ENCODE data around the gene TRMT1.

Gene TRMT1

GRCh38 chr19:13091400-13092157 is 25.0 kb downstream of the TRMT1 start:
- no peak for DNase-seq (ENCODE audit: low spot score)

DNA sequence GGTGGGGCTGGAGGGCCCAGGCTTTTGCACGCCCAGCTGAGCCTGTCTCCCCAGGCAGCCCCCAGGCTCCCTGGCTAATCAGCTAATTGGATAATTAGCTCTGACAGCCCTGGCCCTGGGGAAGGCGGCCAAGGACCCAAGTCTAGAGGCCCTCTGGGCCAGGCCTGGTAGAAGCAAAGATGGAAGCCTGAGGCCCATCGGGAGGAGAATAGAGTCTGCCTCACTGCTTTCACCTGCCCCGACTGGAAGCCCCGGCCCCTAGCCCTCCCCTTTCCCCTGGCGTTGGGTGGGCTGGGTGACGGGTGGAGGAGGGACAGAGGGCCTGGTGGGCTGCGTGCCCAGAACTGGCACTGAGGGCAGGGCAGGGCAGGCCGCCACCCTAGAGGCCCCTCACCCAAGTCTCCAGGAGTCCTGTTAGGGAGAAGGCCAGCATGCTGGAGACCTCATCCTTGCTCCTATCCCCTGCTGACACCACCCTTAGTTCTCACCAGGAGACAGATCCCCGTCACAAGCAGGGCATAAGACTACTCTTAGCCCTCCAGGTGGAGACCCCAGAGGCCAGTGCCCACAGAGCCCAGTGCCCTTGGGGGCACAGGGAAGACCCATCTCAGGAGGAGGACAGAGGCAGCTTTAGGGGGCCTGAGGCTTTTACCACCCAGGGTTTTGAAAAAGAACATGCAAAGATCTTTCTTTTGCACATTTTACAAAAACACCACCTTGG is 25.9 kb downstream of the TRMT1 start:
- no peak for DNase-seq (ENCODE audit: low spot score)

- no peak for DNase-seq (ENCODE audit: low spot score)
Measured at GRCh38 chr19:13089857-13090507, 26.6 kb downstream of the TRMT1 start.

GRCh38 chr19:13089139-13089856 is 27.2 kb downstream of the TRMT1 start:
- DNase-seq (ENCODE audit: low spot score) = no peak

GRCh38 chr19:13087795-13088537 is 28.6 kb downstream of the TRMT1 start:
- no peak for DNase-seq (ENCODE audit: low spot score)

- no peak for DNase-seq (ENCODE audit: low spot score)
Measured at GRCh38 chr19:13087295-13087694, 29.2 kb downstream of the TRMT1 start.

DNA sequence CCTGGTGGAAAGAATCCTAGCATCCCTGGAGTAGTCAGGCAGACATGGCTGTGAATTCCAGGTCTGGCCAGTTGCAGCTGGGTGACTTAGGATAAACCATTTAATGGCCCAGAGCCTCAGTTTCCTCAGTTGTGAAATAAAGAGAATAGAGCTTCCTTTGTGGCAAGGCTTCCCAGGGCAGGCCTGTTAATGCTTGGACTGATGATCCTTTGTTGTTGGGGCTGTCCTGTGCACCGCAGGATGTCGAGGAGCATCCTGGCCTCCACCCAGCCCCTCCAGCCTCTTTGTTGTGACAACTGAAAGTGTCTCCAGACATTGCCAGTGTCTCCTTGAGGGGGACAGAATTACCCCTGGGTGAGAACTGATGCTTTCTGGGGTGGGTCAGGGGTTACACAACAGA is 30.2 kb downstream of the TRMT1 start:
- no peak for DNase-seq (ENCODE audit: low spot score)

DNA sequence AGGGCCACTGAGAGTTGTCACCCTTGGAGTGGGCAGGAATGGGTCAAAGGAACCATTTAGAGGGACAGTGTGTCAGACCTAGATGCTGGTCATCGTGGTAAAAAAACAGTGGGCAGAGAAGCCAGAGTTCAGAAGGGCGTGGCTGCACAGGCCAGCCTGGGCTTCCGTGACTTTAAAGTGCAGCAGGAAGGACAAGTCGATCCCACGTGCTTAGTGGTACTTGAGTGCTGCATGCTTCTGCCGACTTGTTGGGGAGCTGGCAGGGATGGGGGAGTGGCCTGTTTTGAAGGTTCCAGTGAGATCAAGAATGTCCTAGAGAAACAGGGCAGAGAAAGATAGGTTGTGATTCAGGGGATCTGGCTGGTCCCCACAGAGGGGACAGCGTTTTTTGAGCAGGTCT is 30.9 kb downstream of the TRMT1 start:
- DNase-seq (ENCODE audit: low spot score) = no peak

DNA sequence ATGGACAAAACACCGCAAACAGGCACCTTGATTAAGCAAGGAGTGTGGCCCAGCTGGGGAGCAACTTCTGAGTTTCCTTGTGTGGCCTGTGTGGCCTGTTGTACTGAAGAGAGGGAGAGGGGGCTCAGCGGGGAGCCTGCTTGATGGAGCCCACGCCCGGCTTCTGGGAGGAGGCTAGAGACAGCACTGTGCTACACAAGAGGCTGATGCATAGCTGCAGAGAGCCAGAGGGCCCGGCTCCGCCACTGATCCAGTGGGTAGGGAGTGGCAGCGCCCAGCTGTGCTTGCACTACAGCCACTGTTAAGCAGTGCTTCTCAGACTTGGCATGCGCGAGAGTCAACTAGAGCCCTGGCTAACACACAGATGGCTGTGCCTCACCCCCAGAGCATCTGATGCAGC is 32.9 kb downstream of the TRMT1 start:
- DNase-seq (ENCODE audit: low spot score) = no peak

DNA sequence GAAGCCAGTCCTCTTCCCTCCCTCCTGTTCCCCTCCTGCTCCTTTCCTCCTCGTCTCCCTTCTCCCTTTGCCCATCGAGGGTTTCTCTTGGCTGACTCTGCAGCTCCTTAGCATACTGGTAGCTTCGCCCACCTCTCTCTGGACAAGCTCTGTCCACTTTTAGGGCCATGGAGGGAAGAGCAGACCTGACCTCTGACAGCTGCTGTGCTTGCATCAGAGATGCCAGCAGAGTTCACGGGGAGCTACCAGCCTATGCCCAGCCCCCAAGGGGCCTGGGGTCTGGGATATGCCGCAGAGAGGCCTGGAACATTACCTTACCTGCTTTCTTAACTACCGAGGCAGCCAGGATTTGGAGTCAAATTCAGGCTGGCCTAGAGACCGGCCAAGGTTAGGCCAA is 33.5 kb downstream of the TRMT1 start:
- DNase-seq (ENCODE audit: low spot score) = no peak

GRCh38 chr19:13082192-13083007 is 34.1 kb downstream of the TRMT1 start:
- peak; percentile 76 for DNase-seq (ENCODE audit: low spot score)

GRCh38 chr19:13079542-13079986 is 37.0 kb downstream of the TRMT1 start:
- DNase-seq (ENCODE audit: low spot score) = no peak

- no peak for DNase-seq (ENCODE audit: low spot score)
Measured at GRCh38 chr19:13078897-13079541, 37.5 kb downstream of the TRMT1 start.

- no peak for DNase-seq (ENCODE audit: low spot score)
Measured at GRCh38 chr19:13078381-13078780, 38.2 kb downstream of the TRMT1 start.

DNA sequence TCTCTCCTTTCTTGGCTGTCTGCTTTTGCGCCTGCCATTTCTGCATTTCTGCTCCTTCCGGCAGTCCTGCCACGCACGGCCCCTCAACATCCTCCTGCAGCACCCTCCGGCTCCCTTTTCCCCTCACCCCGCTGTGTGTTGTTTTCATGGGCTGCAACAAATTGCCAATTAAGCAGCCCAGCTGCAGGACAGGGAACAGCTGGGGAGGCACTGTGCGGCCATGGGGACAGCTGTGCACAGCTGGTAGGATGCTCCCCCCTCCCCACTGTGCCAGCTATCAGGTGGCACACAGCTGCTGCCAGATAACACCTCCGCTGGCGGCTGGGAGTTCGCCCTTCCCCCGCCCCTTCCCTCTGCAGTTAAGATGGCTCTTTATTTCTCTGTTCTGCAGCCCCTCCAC is 39.3 kb downstream of the TRMT1 start:
- no peak for DNase-seq (ENCODE audit: low spot score)

GRCh38 chr19:13076787-13077186 is 39.8 kb downstream of the TRMT1 start:
- no peak for DNase-seq (ENCODE audit: low spot score)

DNA sequence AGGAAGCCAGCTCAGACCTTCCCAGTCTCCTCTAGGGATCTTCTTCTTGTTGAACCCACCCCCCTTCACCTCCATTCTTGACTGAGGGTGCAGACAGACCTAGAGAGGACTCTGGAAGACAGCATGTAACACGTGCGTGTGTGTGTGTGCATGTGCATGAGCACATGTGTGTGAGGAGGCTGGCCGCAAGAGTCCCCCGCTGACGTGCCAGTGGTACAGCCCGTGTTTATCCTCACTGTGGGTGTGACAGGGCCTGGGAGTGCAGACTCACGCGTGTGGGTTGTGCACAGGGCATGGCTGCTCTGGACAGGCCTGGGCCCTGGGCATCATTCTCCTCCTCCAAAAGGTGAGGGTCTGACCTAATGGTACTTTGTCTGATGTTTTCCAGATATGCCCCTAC is 40.2 kb downstream of the TRMT1 start:
- DNase-seq (ENCODE audit: low spot score) = no peak

- no peak for DNase-seq (ENCODE audit: low spot score)
Measured at GRCh38 chr19:13074378-13074777, 42.2 kb downstream of the TRMT1 start.

DNA sequence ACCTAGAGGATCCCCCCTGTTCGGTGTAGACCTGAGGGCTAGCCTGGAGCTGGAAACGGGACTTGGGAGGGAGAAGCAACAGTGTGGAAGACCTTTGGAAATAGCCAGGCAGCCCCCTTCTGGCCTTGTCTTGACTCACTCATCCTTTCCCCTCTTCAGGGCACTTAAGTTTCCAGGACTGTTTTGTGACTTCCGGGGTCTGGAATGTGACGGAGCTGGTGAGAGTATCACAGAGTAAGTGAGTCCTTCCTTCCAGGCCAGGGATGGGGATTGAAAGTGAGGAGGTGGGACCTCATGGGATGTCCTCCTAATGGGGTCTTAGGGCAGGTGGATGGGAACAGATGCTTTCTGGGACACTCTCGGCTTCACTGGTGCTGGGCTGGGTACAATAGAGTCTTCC is 43.3 kb downstream of the TRMT1 start:
- DNase-seq (ENCODE audit: low spot score) = no peak

Data from SK-N-DZ (cell line).